Uterus (tissue), 4 donors: Measurements from ENCODE around the gene UBE3C. TPM values are rescaled to one million over a fixed set of nuclear protein-coding genes. Genes with fewer than 3 reads are reported as not detected.
"Not testable (repeated sequence)": the region's sequence is repeated elsewhere in the genome, so short reads cannot be mapped to it uniquely, and the experiment has no call there.

Source experiments
- DNase-seq, 2 donors: peaks; one replicate each; pipeline ENCODE4 v3.0.0-alpha.2; 2019 to 2020
- H3K27ac ChIP-seq, 2 donors: fragments of 200-600 bp; sonication (generic); 1 replicate in 1 of 2; 2 replicates in 1 of 2; pipeline ENCODE4 v1.5.1; 2016 to 2018
- H3K27me3 ChIP-seq, 2 donors: fragments of 200-600 bp; sonication (generic); one replicate each; pipeline ENCODE4 v1.5.1; 2018 to 2019; ENCODE audit warnings: control low read depth in 1 of 2
- H3K36me3 ChIP-seq, 2 donors: fragments of 200-600 bp; sonication (generic); one replicate each; pipeline ENCODE4 v1.5.1; 2019; ENCODE audit warnings: control low read depth in 1 of 2
- H3K4me1 ChIP-seq, 2 donors: fragments of 200-600 bp; sonication (generic); one replicate each; pipeline ENCODE4 v1.5.1; 2018 to 2019; ENCODE audit warnings: control low read depth in 1 of 2
- H3K4me3 ChIP-seq, 2 donors: fragments of 200-600 bp; sonication (generic); 1 replicate in 1 of 2; 2 replicates in 1 of 2; pipeline ENCODE4 v1.5.1; 2018 to 2019; ENCODE audit warnings: mild to moderate bottlenecking in 1 of 2
- H3K9me3 ChIP-seq, 2 donors: fragments of 200-600 bp; sonication (generic); one replicate each; pipeline ENCODE4 v1.5.1; 2019; ENCODE audit warnings: control low read depth in 1 of 2
- CTCF ChIP-seq, 4 experiments: fragments of 200-600 bp in 2 of 4; fragments of 450-650 bp in 2 of 4; sonication (generic) in 2 of 4; IDR thresholded peaks; one replicate each; pipeline ENCODE4 v1.5.1; 2016 to 2019; ENCODE audit warnings: antibody characterized with exemption in 4 of 4, mild to moderate bottlenecking in 2 of 4, moderate library complexity in 1 of 4
- POLR2A ChIP-seq, 2 donors: fragments of 450-650 bp; IDR thresholded peaks; one replicate each; pipeline ENCODE4 v1.6.1; 2016; ENCODE audit warnings: antibody characterized with exemption in 2 of 2, mild to moderate bottlenecking in 1 of 2, moderate library complexity in 1 of 2
- intact Hi-C: fragments of 100-400 bp; cut with DNase I; formaldehyde crosslinking; loops from one replicate; pipeline ENCODE4 v1.15.1; 2023; ENCODE audit warnings: low total_unique reads
- total RNA-seq, 4 donors: library from RNA; depleted of rRNA in 3 of 4; stranded (reverse); fragments of >200 nt in 3 of 4; gene quantifications; one replicate each; pipeline versions ENCODE4 v1.1.0 to v1.2.4, GENCODE V29; 2014 to 2023
- donor health status: DM: yes; HTN: yes; CAD: no.

The UBE3C gene
- total RNA-seq, 4 donors from 2014 or later: 54.1 to 121 (median 91.7) TPM

GRCh38 chr7:157155959-157156358, 17.2 kb downstream of the UBE3C start:
- TF ChIP-seq CTCF (IDR thresholded peaks at IDR 0.05) (no peak), POLR2A (IDR thresholded peaks at IDR 0.05) (no peak)

GRCh38 chr7:157158400-157158799, 19.7 kb downstream of the UBE3C start:
- Histone ChIP-seq H3K27me3 (no peaks in the 10 kb centered on the region), H3K4me3 (no peak overlapping the region), H3K9me3 (no peaks in the 10 kb centered on the region), H3K27ac (no peak overlapping the region), H3K4me1 (no peaks in the 10 kb centered on the region), H3K36me3 (no peaks in the 10 kb centered on the region)
- no peak for TF ChIP-seq POLR2A (IDR thresholded peaks at IDR 0.05)
- TF ChIP-seq CTCF (IDR thresholded peaks at IDR 0.05): no peak
- intact Hi-C loops: no loop called here
- no peak for DNase-seq

More at GRCh38 chr7:157155959-157156358, 17.2 kb downstream of the UBE3C start:
- Histone ChIP-seq H3K27ac (no peak overlapping the region), H3K4me3 (no peak overlapping the region), H3K36me3 (no peaks in the 10 kb centered on the region), H3K27me3 (no peaks in the 10 kb centered on the region), H3K9me3 (no peaks in the 10 kb centered on the region), H3K4me1 (no peaks in the 10 kb centered on the region)
- intact Hi-C loops: no loop called here
- DNase-seq: no peak

DNA sequence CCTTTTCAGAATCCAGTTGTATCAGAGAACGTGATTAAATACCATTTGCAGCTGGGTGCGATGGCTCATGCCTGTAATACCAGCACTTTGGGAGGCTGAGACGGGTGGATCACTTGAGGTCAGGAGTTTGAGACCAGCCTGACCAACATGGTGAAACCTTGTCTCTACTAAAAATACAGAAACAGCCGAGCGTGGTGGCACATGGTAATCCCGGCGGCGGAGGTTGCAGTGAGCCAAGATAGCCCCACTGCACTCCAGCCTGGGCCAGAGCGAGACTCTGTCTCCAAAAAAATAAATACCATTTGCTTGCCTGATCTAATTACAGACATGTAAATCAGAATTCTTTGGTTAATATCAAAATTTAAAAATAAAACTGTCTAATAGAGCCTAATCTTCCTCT, 20.8 kb downstream of the UBE3C start:
- H3K27ac ChIP-seq, H3K9me3 ChIP-seq, H3K4me3 ChIP-seq, intact Hi-C loops, H3K36me3 ChIP-seq, H3K4me1 ChIP-seq, H3K27me3 ChIP-seq, DNase-seq: not testable (repeated sequence)

GRCh38 chr7:157160433-157160832, 21.7 kb downstream of the UBE3C start:
- Histone ChIP-seq H3K27me3 (no peaks in the 10 kb centered on the region), H3K4me3 (no peak overlapping the region), H3K27ac (no peak overlapping the region), H3K36me3 (no peaks in the 10 kb centered on the region), H3K9me3 (no peaks in the 10 kb centered on the region), H3K4me1 (no peaks in the 10 kb centered on the region)
- intact Hi-C loops: no loop called here
- TF ChIP-seq CTCF (IDR thresholded peaks at IDR 0.05): no peak
- no peak for TF ChIP-seq POLR2A (IDR thresholded peaks at IDR 0.05)
- DNase-seq: no peak

- Histone ChIP-seq H3K4me1 (no peaks in the 10 kb centered on the region), H3K4me3 (no peak overlapping the region), H3K9me3 (peaks cover 0 to 8% of the 10 kb centered on the region in 2 donors), H3K27ac (no peak overlapping the region), H3K36me3 (no peaks in the 10 kb centered on the region), H3K27me3 (no peaks in the 10 kb centered on the region)
- no peak for DNase-seq
- TF ChIP-seq POLR2A (IDR thresholded peaks at IDR 0.05) (no peak), CTCF (IDR thresholded peaks at IDR 0.05) (no peak)
- intact Hi-C loops: no loop called here
Observed at GRCh38 chr7:157165987-157166386, 27.3 kb downstream of the UBE3C start.

DNA sequence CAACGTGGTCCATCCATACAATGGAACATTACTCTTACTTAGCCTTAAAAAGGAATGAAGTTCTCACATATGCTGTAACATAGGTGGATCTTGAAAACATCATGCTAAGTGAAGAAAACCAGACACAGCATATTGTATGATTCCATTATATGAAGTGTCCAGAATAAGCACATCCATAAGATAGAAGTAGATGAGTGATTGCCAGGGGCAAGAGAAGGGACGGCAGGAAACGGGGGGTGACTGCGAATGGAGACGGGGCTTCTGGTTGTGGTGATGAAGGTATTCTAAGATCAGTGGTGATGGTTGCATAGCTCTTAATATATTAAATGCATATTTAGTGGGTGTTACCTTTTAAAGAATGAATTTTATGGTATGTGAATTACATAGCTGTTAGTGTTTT, 29.8 kb downstream of the UBE3C start:
- intact Hi-C loops: no loop called here
- H3K4me1 ChIP-seq: no peaks in the 10 kb centered on the region
- no peak overlapping the region for H3K27ac ChIP-seq
- no peak for TF ChIP-seq POLR2A (IDR thresholded peaks at IDR 0.05)
- TF ChIP-seq CTCF (IDR thresholded peaks at IDR 0.05): no peak
- DNase-seq: no peak
- H3K9me3 ChIP-seq: peaks cover 0 to 8% of the 10 kb centered on the region in 2 donors
- no peaks in the 10 kb centered on the region for H3K27me3 ChIP-seq
- no peak overlapping the region for H3K4me3 ChIP-seq
- no peaks in the 10 kb centered on the region for H3K36me3 ChIP-seq
